GM18867 (cell line): ENCODE results near the gene UQCC3.
"Not testable (repeated sequence)": the region's sequence is repeated elsewhere in the genome, so short reads cannot be mapped to it uniquely, and the experiment has no call there.

Source experiments
- ATAC-seq: cut with Tn5 transposase; IDR thresholded peaks from one replicate; pipeline ENCODE4 v1.9.1; 2021; ENCODE audit warnings: mild to moderate bottlenecking, moderate library complexity; ENCODE audit not compliant: unreplicated experiment

UQCC3 gene

GRCh38 chr11:62702246-62702645, 30.8 kb downstream of the UQCC3 start:
- no peak for ATAC-seq

- ATAC-seq = not testable (repeated sequence)
These were observed 32.4 kb downstream of the UQCC3 start for GRCh38 chr11:62703921-62704320.

GRCh38 chr11:62705413-62705812, 33.9 kb downstream of the UQCC3 start:
- ATAC-seq = no peak

- peak; percentile 61 for ATAC-seq
These were observed 34.7 kb downstream of the UQCC3 start for GRCh38 chr11:62705880-62706849.

- no peak for ATAC-seq
These were observed 35.4 kb downstream of the UQCC3 start for GRCh38 chr11:62706850-62707247.

- no peak for ATAC-seq
These were observed 35.9 kb downstream of the UQCC3 start, which contains the start of the genes BSCL2 and GNG3 for GRCh38 chr11:62707277-62707861. TSS of gene BSCL2 (minus strand) at chr11:62707424. CDS start at chr11:62707195, 229 bp downstream. TSS of gene GNG3 (plus strand) at chr11:62707676. CDS start at chr11:62708296, 620 bp downstream.

GRCh38 chr11:62708392-62708791, 36.9 kb downstream of the UQCC3 start:
- no peak for ATAC-seq

GRCh38 chr11:62708793-62709192, 37.3 kb downstream of the UQCC3 start:
- ATAC-seq = no peak

GRCh38 chr11:62709247-62710000, 38.0 kb downstream of the UQCC3 start:
- peak; percentile 70 for ATAC-seq

- ATAC-seq = no peak
These were observed 38.5 kb downstream of the UQCC3 start for GRCh38 chr11:62710001-62710345.

GRCh38 chr11:62712276-62712812, 40.9 kb downstream of the UQCC3 start:
- no peak for ATAC-seq

GRCh38 chr11:62712861-62713260, 41.4 kb downstream of the UQCC3 start:
- ATAC-seq = no peak

- ATAC-seq = no peak
These were observed 41.9 kb downstream of the UQCC3 start for GRCh38 chr11:62713343-62713742.

- ATAC-seq = no peak
These were observed 44.0 kb downstream of the UQCC3 start for GRCh38 chr11:62715150-62716130.

- ATAC-seq = no peak
These were observed 44.7 kb downstream of the UQCC3 start for GRCh38 chr11:62716206-62716605.

GRCh38 chr11:62716816-62717215, 45.3 kb downstream of the UQCC3 start:
- no peak for ATAC-seq

GRCh38 chr11:62719302-62719978, 48.0 kb downstream of the UQCC3 start:
- ATAC-seq = no peak

- no peak for ATAC-seq
These were observed 50.5 kb downstream of the UQCC3 start for GRCh38 chr11:62721994-62722393.
